Measurements from ENCODE around the gene NOP53. TPM values are rescaled to one million over a fixed set of nuclear protein-coding genes. Genes with fewer than 3 reads are reported as not detected.

The NOP53 gene
- total and polyA plus RNA-seq, 2 donors (not counting 1 experiment from before 2014, with no cell fraction given) = 59.6 to 60.8 TPM

DNA sequence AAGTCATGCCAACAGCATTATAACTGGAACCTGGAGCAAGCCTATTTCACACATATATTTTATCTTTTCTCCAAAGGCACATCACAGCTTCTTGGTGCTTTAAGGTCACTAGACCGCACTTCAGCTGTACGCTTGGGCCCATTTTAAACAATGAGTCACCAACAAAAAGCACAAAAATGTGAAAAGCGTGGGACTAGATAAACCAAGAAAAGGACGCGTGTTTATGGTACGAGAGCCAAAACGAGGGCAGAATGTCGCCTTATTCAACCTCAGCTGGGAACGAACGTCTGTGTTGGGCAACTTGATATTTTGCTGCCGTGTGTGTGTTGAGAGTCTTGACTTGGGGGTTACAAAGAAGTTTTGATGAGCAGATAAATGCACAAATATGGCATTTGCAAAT lies 41.3 kb upstream of the NOP53 start:
- peak overlapping the region; percentile 43 for H3K27ac ChIP-seq (ENCODE audit: insufficient read depth, low read length)
- no peak overlapping the region for H3K4me3 ChIP-seq (replicated peaks in 1 of 4; ENCODE audit: control extremely low read depth in 1 of 4, insufficient read depth in 1 of 4, low read depth in 3 of 4, low read length in 4 of 4)

DNA sequence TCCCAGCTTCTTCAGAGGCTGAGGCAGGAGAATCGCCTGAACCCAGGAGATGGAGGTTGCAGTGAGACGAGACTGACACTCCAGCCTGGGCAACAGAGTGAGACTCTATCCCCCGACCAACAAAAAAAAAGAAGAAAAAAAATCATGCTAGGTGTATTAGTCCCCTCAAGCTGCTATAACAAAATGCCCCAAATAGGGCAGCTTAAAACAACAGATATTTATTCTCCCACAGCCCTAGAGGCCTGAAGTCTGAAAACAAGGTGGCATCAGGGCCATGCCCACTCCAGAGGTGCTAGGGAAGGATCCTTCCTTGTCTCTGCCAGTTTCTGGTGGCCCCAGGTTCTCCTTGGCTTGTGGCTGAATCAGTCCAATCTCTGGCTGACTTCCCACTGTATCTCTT lies 40.7 kb upstream of the NOP53 start:
- H3K27ac ChIP-seq (ENCODE audit: insufficient read depth, low read length) = no peak overlapping the region
- no peak for DNase-seq (ENCODE audit: low read depth in 2 of 2)
- no peaks in the 10 kb centered on the region for H3K27me3 ChIP-seq (ENCODE audit: control insufficient read depth, insufficient read depth, low read length)

More for the DNA sequence above, 41.3 kb upstream of the NOP53 start:
- Histone ChIP-seq H3K79me2 (ENCODE audit: control insufficient read depth, insufficient read depth, low read length) (no peaks in the 10 kb centered on the region), H3K9me3 (ENCODE audit: control insufficient read depth, insufficient read depth, low read depth, low read length) (no peaks in the 10 kb centered on the region), H3K9ac (ENCODE audit: insufficient read depth, low read length) (no peak overlapping the region), H3K4me2 (ENCODE audit: extremely low read depth, insufficient read depth, low read length) (no peak overlapping the region), H3K4me1 (ENCODE audit: control insufficient read depth, extremely low read depth, insufficient read depth, low read length) (no peaks in the 10 kb centered on the region), H3K27me3 (ENCODE audit: control insufficient read depth, insufficient read depth, low read length) (no peaks in the 10 kb centered on the region), H3K36me3 (ENCODE audit: control insufficient read depth, insufficient read depth, low read length) (peaks cover 13% of the 10 kb centered on the region), H4K20me1 (ENCODE audit: control insufficient read depth, extremely low read depth, insufficient read depth, low read length) (no peaks in the 10 kb centered on the region), H2AFZ (ENCODE audit: low read length) (no peak overlapping the region)
- TF ChIP-seq, protein P1, sequence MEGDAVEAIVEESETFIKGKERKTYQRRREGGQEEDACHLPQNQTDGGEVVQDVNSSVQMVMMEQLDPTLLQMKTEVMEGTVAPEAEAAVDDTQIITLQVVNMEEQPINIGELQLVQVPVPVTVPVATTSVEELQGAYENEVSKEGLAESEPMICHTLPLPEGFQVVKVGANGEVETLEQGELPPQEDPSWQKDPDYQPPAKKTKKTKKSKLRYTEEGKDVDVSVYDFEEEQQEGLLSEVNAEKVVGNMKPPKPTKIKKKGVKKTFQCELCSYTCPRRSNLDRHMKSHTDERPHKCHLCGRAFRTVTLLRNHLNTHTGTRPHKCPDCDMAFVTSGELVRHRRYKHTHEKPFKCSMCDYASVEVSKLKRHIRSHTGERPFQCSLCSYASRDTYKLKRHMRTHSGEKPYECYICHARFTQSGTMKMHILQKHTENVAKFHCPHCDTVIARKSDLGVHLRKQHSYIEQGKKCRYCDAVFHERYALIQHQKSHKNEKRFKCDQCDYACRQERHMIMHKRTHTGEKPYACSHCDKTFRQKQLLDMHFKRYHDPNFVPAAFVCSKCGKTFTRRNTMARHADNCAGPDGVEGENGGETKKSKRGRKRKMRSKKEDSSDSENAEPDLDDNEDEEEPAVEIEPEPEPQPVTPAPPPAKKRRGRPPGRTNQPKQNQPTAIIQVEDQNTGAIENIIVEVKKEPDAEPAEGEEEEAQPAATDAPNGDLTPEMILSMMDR (conservative IDR thresholded peaks at IDR 0.05 in 1 of 2, IDR thresholded peaks at IDR 0.05 in 1 of 2; ENCODE audit: low read depth in 1 of 2, low read length in 2 of 2) = no peak
- TF ChIP-seq EZH2 (IDR thresholded peaks at IDR 0.05; ENCODE audit: low read length, missing control alignments) = no peak
- DNase-seq (ENCODE audit: low read depth in 2 of 2) = peak; percentile 91 to 94

DNA sequence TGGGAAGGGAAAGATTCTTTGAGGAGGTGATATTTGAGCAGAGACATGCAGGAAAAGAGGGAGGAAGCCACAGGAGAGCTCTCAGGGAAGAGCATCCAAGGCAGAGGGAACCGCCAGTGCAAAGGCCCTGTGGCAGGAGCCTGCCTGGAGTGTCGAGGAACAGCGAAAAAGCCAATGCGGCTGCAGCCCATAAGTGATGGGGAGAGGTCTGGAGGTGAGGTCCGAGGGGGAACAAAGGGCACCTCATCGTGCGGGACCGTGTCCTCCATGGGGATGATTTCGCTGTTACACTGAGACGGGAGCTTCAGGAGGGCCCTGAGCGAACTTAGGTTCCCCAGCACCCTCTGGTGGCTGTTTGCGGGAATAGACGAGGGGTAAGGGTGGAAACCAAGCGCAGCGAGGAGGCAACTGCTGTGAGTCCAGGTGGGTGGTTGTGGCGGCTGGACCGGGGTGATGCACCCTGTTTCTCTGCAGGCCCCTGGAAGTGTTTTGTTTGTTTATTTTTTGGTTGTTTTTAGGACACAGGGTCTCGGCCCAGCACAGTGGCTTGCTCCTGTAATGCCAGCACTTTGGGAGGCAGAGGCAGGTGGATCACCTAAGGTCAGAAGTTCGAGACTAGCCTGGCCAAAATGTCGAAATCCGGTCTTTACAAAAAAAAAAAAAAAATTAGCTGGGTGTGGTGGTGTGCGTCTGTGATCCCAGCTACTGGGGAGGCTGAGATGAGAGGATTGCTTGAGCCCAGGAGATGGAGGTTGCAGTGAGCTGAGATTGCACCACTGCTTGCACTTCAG lies 38.0 kb upstream of the NOP53 start:
- Histone ChIP-seq H3K4me2 (ENCODE audit: extremely low read depth, insufficient read depth, low read length) (no peak overlapping the region), H3K36me3 (ENCODE audit: control insufficient read depth, insufficient read depth, low read length) (peaks cover 6% of the 10 kb centered on the region), H3K4me3 (replicated peaks in 1 of 4; ENCODE audit: control extremely low read depth in 1 of 4, insufficient read depth in 1 of 4, low read depth in 3 of 4, low read length in 4 of 4) (no peak overlapping the region), H3K9ac (ENCODE audit: insufficient read depth, low read length) (no peak overlapping the region), H3K27me3 (ENCODE audit: control insufficient read depth, insufficient read depth, low read length) (no peaks in the 10 kb centered on the region), H3K9me3 (ENCODE audit: control insufficient read depth, insufficient read depth, low read depth, low read length) (no peaks in the 10 kb centered on the region), H3K4me1 (ENCODE audit: control insufficient read depth, extremely low read depth, insufficient read depth, low read length) (no peaks in the 10 kb centered on the region), H3K27ac (ENCODE audit: insufficient read depth, low read length) (no peak overlapping the region), H3K79me2 (ENCODE audit: control insufficient read depth, insufficient read depth, low read length) (no peaks in the 10 kb centered on the region), H4K20me1 (ENCODE audit: control insufficient read depth, extremely low read depth, insufficient read depth, low read length) (no peaks in the 10 kb centered on the region), H2AFZ (ENCODE audit: low read length) (no peak overlapping the region)
- DNase-seq (ENCODE audit: low read depth in 2 of 2) = peak; percentile 62 to 76
- no peak for TF ChIP-seq EZH2 (IDR thresholded peaks at IDR 0.05; ENCODE audit: low read length, missing control alignments)
- TF ChIP-seq, protein P1 (conservative IDR thresholded peaks at IDR 0.05 in 1 of 2, IDR thresholded peaks at IDR 0.05 in 1 of 2; ENCODE audit: low read depth in 1 of 2, low read length in 2 of 2) = peak; percentile 91

More for the DNA sequence above, 40.7 kb upstream of the NOP53 start:
- H3K9me3 ChIP-seq (ENCODE audit: control insufficient read depth, insufficient read depth, low read depth, low read length) = no peaks in the 10 kb centered on the region
- no peak overlapping the region for H2AFZ ChIP-seq (ENCODE audit: low read length)
- H3K9ac ChIP-seq (ENCODE audit: insufficient read depth, low read length) = no peak overlapping the region
- H3K4me2 ChIP-seq (ENCODE audit: extremely low read depth, insufficient read depth, low read length) = no peak overlapping the region
- H3K36me3 ChIP-seq (ENCODE audit: control insufficient read depth, insufficient read depth, low read length) = peaks cover 10% of the 10 kb centered on the region
- H3K4me1 ChIP-seq (ENCODE audit: control insufficient read depth, extremely low read depth, insufficient read depth, low read length) = no peaks in the 10 kb centered on the region
- H3K4me3 ChIP-seq (replicated peaks in 1 of 4; ENCODE audit: control extremely low read depth in 1 of 4, insufficient read depth in 1 of 4, low read depth in 3 of 4, low read length in 4 of 4) = no peak overlapping the region
- no peaks in the 10 kb centered on the region for H4K20me1 ChIP-seq (ENCODE audit: control insufficient read depth, extremely low read depth, insufficient read depth, low read length)
- TF ChIP-seq, protein P1 (conservative IDR thresholded peaks at IDR 0.05 in 1 of 2, IDR thresholded peaks at IDR 0.05 in 1 of 2; ENCODE audit: low read depth in 1 of 2, low read length in 2 of 2) = no peak
- no peak for TF ChIP-seq EZH2 (IDR thresholded peaks at IDR 0.05; ENCODE audit: low read length, missing control alignments)
- H3K79me2 ChIP-seq (ENCODE audit: control insufficient read depth, insufficient read depth, low read length) = no peaks in the 10 kb centered on the region

Data from fibroblast of lung (primary cell).